ENCODE measurements around the gene GFOD2. TPM values are rescaled to one million over a fixed set of nuclear protein-coding genes. Genes with fewer than 3 reads are reported as not detected.

The GFOD2 gene
- total RNA-seq, 2 experiments from 2014 or later = 7.3 to 8.2 TPM

DNA sequence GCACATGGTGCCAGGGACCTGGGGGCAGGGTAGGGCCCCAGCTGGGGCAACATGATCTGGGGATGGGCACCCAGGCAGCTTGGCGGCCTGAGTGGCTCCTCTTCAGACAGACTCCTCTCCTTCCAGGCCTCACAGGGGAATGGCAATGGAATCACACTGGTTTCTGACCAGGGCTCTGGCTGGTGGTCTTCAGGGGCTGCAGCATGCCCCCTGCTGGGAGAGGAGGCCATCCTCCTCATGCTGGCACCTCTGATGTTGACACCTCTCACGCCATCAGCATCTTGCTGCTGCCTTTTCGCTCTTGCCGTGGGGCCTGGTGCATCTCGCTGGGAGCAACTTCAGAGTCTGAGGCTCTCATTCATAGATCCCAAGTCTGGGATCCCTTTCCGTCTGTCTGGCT, 11.2 kb upstream of the GFOD2 start:
- intact Hi-C loops (cut with micrococcal nuclease) = no loop called here
- Mint-ChIP-seq H3K4me3 (no peak overlapping the region), H3K9me3 (no peaks in the 10 kb centered on the region), H3K4me1 (ENCODE audit: low read depth) (no peaks in the 10 kb centered on the region), H3K36me3 (ENCODE audit: low read depth) (peaks cover 4% of the 10 kb centered on the region), H3K27me3 (ENCODE audit: low read depth) (no peaks in the 10 kb centered on the region), H3K27ac (no peak overlapping the region)
- CTCF ChIA-PET = no interaction called here
- no peak for DNase-seq

DNA sequence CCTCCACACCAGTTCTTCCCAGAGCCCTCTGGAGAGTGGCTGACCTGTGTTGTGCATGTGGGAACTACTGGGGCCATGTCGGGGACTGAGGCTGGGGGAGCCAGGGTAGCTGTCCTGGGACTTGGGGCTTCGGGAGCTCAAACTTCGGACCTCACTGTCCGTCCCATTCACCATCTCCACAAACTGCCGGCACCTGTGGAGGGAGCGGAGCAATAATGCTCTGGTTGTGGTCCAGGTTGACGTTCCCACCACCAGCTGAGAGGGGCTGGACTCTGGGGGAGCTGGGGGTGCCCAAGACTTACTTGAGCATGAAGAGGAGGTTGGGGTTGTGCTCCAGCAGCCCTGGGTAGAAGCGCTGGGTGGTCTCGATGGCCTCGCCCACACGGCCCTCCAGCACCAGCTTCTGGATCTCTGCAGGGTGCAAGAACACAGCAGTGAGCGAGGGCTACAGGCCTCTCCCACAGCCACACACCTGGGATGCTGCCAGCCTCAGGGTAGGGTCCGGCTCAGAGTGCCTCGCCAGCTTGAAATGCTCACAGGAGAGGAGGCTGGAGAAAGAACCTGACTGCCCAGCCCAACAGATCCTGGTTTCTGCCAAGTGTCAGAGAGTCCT, 10.6 kb upstream of the GFOD2 start:
- DNase-seq = no peak
- Mint-ChIP-seq H3K27ac (no peak overlapping the region), H3K9me3 (no peaks in the 10 kb centered on the region), H3K4me3 (no peak overlapping the region), H3K27me3 (ENCODE audit: low read depth) (no peaks in the 10 kb centered on the region), H3K4me1 (ENCODE audit: low read depth) (no peaks in the 10 kb centered on the region), H3K36me3 (ENCODE audit: low read depth) (peaks cover 4% of the 10 kb centered on the region)
- intact Hi-C loops (cut with micrococcal nuclease) = no loop called here
- CTCF ChIA-PET = interaction anchor here (1.2 kb wide), 1 partner anchor 11 kb away, joined by 3 read pairs; the partner anchor contains the start of gene GFOD2

DNA sequence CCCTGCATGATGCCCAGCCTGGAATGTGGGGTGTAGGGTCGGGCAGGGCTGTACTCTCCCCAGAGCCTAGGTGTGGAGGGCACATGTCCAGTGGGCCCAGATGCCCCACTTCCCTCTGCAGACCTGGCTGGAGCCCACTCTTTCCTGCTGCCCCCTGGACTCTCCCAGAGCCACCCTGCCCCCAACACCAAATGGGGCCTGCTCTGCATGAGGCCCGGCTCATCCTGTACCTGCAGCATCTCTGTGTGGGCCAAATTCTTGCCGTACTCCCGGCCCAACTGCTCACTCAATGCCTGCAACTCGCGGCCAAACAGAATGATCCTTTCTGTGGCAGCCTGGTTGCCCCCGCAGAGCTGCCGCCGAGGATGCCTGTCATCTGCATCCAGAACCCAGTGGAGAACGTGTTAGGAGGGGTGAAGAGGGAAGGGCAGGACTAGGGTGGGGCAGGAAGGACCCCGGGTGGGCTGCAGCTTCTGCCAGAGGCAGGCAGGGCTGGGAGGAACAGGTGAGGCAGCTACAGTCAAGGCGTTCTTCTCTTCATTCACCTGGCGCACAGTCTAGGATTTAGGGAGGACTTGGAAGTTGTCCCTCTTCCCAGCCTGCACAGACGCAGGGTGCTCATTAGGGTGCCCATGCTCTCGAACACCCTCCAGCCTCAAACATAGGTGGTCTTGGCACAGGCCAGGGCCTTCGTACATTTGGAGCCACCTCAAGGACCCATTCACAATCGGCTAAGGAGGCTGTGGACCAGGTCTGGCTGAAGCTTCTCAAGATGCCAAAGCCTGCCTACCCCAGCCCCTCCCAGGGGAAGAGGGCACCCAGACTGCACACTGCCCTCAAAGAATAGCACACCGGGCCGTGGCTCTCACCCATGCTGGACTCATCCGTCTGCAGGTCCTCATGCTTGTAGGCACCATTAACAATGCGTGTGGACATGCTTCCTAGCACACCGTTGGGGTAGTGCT, 8.7 kb upstream of the GFOD2 start:
- no peak for DNase-seq
- CTCF ChIA-PET = no interaction called here
- Mint-ChIP-seq H3K9me3 (no peaks in the 10 kb centered on the region), H3K36me3 (ENCODE audit: low read depth) (peaks cover 4% of the 10 kb centered on the region), H3K4me3 (no peak overlapping the region), H3K27me3 (ENCODE audit: low read depth) (no peaks in the 10 kb centered on the region), H3K27ac (no peak overlapping the region), H3K4me1 (ENCODE audit: low read depth) (no peaks in the 10 kb centered on the region)
- intact Hi-C loops (cut with micrococcal nuclease) = no loop called here

DNA sequence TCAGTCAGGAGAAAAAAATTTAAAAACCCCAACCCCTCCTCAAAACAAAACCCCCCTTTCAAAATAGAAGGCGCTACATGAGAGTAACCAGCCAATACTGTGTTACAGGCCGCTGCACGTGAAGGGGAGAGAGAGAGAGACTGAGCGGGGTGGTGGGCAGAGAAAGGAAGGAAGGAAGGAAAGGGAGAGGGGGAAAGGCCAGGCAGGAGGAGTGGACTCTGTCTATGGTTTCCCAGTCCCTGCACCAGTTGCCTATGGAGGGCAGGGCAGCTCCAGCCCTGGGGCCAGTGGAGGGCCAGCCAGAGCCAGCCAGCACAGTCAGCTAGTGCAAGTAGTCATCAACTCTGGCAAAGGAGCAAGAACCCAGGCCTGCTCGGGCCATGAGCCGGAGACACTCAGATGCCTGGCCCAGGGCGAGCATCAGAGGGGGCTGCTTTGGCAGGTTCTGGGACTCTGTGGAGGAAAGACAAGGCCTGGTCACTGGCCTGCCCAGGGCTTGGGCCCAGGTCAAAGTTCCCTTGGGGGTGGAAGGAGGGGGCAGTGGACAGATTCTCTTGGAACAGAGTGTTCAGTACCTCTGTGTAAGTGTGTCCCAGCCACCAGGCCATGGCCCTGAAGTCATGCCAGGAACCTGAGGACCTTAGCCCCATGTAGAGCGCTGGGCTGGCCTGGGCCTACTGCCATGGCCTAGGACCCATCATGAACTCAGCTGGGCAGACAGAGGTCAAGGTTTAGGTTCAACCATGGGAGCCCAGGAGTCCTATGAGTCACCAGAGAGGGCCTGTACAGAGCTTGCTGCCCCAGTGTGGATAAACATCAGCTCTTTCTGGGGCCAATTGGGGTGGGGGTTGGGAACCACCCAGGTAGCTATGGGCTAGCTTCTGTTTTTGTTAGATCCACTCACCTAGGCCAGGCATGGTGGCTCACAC, 7.3 kb upstream of the GFOD2 start:
- H3K4me1 Mint-ChIP-seq (ENCODE audit: low read depth) = no peaks in the 10 kb centered on the region
- intact Hi-C loops (cut with micrococcal nuclease) = no loop called here
- H3K36me3 Mint-ChIP-seq (ENCODE audit: low read depth) = peaks cover 4% of the 10 kb centered on the region
- CTCF ChIA-PET = no interaction called here
- no peaks in the 10 kb centered on the region for H3K27me3 Mint-ChIP-seq (ENCODE audit: low read depth)
- no peak overlapping the region for H3K4me3 Mint-ChIP-seq
- H3K27ac Mint-ChIP-seq = no peak overlapping the region
- no peak for DNase-seq
- H3K9me3 Mint-ChIP-seq = no peaks in the 10 kb centered on the region

DNA sequence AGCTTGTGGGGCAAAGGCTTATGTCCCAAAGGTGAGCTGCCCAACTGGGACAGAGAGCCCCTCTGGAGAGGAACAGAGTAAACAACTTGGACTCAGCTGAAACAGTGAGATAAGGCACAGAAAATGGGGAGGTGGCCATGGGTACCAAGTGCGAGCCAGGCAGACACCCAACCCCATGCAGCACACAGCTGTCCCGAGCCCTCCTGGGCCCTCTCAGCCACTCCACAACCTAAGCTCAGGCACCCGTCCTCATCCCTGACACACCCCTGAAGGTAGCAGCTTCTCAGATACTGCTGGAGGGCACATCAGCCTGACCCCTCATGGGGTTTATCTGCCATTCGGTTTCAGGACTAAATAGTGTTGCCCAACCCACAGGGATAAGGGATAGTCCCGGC, 4.8 kb upstream of the GFOD2 start:
- CTCF ChIA-PET = interaction anchor here (0.7 to 1.3 kb wide), 3 partner anchors 56 to 238 kb away, joined by 3 read pairs; no protein-coding TSS in a partner anchor
- no peak overlapping the region for H3K27ac Mint-ChIP-seq
- H3K36me3 Mint-ChIP-seq (ENCODE audit: low read depth) = peaks cover 4% of the 10 kb centered on the region
- H3K27me3 Mint-ChIP-seq (ENCODE audit: low read depth) = no peaks in the 10 kb centered on the region
- peaks cover 13% of the 10 kb centered on the region for H3K4me1 Mint-ChIP-seq (ENCODE audit: low read depth)
- DNase-seq = no peak
- no peaks in the 10 kb centered on the region for H3K9me3 Mint-ChIP-seq
- no peak overlapping the region for H3K4me3 Mint-ChIP-seq
- intact Hi-C loops (cut with micrococcal nuclease) = no loop called here

DNA sequence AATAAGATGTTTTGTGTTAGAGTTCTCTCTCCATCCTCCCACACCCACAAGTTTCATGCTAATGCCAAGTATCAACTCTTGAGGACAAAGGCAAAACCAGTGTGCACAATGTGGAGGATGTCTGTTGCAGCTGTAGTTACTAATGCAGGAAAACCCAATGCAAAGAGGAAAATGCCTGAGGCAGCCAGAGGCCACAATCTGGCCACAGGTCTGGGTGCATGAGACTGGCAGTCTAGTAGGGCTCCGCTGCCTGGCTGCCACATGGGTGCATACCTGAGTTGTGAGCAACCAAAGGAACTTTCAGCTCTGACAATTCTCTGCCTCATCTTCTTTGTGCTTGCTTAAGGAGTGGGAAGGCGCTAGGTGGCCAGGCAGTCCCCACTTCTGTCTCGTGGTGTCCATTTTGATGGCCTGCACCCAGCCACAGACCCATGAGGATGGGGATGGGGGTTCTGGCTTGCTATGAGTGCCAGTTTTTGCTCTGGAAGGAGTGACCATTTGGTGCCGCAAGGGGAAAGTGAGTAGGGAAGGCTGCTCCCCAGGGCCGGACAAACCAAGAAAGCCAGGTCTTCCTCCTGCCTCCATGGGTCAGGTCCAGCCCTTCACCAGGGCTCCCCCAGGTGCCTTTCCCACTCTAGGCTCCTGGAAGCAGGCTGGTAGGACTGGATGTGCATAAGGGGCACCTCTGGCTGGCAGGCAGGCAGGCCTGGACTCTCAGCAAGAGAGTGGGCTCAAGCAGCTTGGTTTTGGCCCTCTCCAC, 4.2 kb upstream of the GFOD2 start:
- Mint-ChIP-seq H3K4me1 (ENCODE audit: low read depth) (peaks cover 17% of the 10 kb centered on the region), H3K27ac (no peak overlapping the region), H3K27me3 (ENCODE audit: low read depth) (no peaks in the 10 kb centered on the region), H3K4me3 (no peak overlapping the region), H3K36me3 (ENCODE audit: low read depth) (peaks cover 4% of the 10 kb centered on the region), H3K9me3 (no peaks in the 10 kb centered on the region)
- CTCF ChIA-PET = interaction anchor here (1.0 kb wide), 1 partner anchor 60 kb away, joined by 3 read pairs; no protein-coding TSS in a partner anchor
- intact Hi-C loops (cut with micrococcal nuclease) = no loop called here
- DNase-seq = no peak

DNA sequence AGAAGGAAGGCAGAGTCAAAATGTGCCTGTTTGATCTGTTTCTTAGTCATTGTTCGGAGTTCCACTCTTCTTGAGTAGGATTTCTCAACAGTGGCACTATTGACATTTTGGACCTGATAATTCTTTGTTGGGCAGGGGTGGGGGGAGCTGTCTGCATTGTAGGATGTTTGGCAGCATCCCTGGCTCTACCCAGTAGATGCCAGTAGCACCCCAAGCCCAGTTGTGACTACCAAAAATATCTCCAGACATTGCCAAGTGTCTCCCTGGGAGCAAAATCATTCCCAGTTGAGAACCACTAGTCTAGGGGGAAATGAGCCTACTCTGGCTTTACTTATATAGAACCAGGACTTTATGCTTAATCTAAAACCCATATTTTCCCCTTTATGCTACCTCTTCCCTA, 1.1 kb upstream of the GFOD2 start:
- no peak overlapping the region for H3K27ac Mint-ChIP-seq
- CTCF ChIA-PET = interaction anchor here (1.1 kb wide), 1 partner anchor 163 kb away, joined by 3 read pairs; no protein-coding TSS in a partner anchor
- H3K4me3 Mint-ChIP-seq = peak overlapping the region; percentile 96
- intact Hi-C loops (cut with micrococcal nuclease) = loop anchor here (1.0 kb wide), 1 partner anchor 158 kb away; the partner anchor contains the start of gene CTCF
- no peaks in the 10 kb centered on the region for H3K27me3 Mint-ChIP-seq (ENCODE audit: low read depth)
- peaks cover 36% of the 10 kb centered on the region for H3K4me1 Mint-ChIP-seq (ENCODE audit: low read depth)
- H3K36me3 Mint-ChIP-seq (ENCODE audit: low read depth) = peaks cover 2% of the 10 kb centered on the region
- DNase-seq = no peak
- no peaks in the 10 kb centered on the region for H3K9me3 Mint-ChIP-seq

DNA sequence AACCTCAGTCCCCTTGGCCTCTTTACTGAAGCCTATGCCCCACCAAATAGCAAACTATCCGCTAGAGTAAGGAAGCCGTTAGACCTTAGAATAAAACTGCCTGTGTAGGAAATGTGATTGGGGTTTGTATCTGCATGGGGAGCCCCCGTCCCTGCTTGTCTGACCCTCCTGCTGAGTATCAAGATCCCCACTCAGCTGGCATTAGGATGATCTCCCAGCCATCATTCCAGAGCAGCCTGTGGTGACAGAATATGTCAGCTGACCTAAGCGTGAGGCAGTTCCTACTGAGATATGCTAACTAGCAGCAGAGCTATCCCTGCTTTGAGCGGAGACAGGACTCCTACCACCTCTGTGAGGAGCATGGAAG, 645 bp upstream of the GFOD2 start:
- Mint-ChIP-seq H3K36me3 (ENCODE audit: low read depth) (peaks cover 2% of the 10 kb centered on the region), H3K4me1 (ENCODE audit: low read depth) (peaks cover 36% of the 10 kb centered on the region), H3K4me3 (peak overlapping the region; percentile 96), H3K9me3 (no peaks in the 10 kb centered on the region), H3K27ac (peak overlapping the region; percentile 96), H3K27me3 (ENCODE audit: low read depth) (no peaks in the 10 kb centered on the region)
- peak; percentile 43 for DNase-seq
- CTCF ChIA-PET = interaction anchor here (0.8 to 2.2 kb wide), 5 partner anchors 10 to 199 kb away, joined by 3 to 9 read pairs (median 3); no protein-coding TSS in a partner anchor
- intact Hi-C loops (cut with micrococcal nuclease) = loop anchor here (1.0 to 5.0 kb wide), 7 partner anchors 16 to 238 kb away; partner anchors contain the start of genes ACD, ATP6V0D1, CTCF and PARD6A

DNA sequence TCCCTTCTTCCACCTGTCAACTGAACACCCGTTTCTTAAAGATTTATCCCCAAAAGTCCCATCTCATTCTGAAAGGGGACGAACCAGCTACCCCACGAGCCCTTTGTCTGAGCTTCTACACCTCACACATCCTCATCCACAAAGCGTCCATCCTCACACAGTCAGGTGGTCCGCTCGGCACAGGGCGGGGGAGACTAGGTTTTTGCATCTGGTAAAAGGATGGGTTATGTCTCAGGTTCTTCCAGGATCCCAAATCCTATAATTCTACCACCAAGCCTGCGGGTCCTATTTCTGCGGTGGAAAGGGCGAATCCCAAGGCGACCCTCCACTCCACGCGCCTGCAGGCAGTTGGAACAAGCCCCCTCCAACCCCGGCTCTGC, 458 bp downstream of the GFOD2 start:
- Mint-ChIP-seq H3K27me3 (ENCODE audit: low read depth) (no peaks in the 10 kb centered on the region), H3K27ac (no peak overlapping the region), H3K4me3 (peak overlapping the region; percentile 96), H3K4me1 (ENCODE audit: low read depth) (peaks cover 36% of the 10 kb centered on the region), H3K9me3 (no peaks in the 10 kb centered on the region), H3K36me3 (ENCODE audit: low read depth) (peaks cover 2% of the 10 kb centered on the region)
- CTCF ChIA-PET = interaction anchor here (0.6 to 2.2 kb wide), 5 partner anchors 11 to 197 kb away, joined by 3 to 9 read pairs (median 3); no protein-coding TSS in a partner anchor
- intact Hi-C loops (cut with micrococcal nuclease) = loop anchor here (1.0 to 5.0 kb wide), 6 partner anchors 15 to 237 kb away; partner anchors contain the start of genes ACD, ATP6V0D1, PARD6A and RANBP10
- DNase-seq = peak; percentile 38

DNA sequence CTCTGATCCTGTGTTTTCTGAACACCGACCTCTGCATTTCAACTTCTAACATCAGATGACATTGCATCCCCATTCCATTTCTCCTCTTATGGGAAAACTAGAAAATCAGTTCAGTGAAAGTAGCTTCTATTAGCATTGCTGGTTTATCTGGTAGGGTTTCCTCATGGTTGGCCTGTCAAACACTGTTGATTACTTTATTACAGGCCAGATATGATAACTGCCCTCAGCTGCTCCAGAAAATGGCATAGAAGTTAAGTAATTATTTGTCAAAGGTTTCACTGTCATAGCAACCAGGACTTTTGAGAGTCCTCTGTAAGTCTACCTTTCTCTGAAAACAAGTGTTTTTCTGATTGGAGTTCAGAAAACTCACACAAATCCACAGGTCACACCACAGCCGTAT, 3.0 kb downstream of the GFOD2 start:
- H3K4me1 Mint-ChIP-seq (ENCODE audit: low read depth) = peaks cover 40% of the 10 kb centered on the region
- intact Hi-C loops (cut with micrococcal nuclease) = loop anchor here (5.0 kb wide), 1 partner anchor 194 kb away; no protein-coding TSS in a partner anchor

DNA sequence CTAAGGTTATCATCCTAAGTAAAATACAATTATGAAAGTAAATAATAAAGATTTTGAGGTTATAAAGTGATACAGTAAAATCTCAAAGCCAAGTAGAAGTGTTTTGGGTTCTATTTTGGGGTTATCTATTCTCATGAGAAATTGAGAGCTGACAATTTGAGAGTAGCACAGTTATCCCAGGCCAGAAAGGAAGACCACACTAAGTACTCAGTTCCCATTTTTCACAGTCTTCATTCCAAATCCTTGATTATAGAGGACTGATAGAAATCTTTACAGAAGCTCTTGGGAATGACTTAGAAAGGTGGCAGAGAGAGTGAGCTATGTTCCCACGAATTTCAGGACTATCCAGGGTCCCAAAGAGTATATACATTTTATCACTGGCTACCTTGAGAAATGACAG, 4.6 kb downstream of the GFOD2 start:
- CTCF ChIA-PET = interaction anchor here (0.5 to 1.1 kb wide), 4 partner anchors 16 to 128 kb away, joined by 3 to 5 read pairs (median 4); no protein-coding TSS in a partner anchor

More for the DNA sequence above, 3.0 kb downstream of the GFOD2 start:
- CTCF ChIA-PET = interaction anchor here (0.6 to 1.2 kb wide), 3 partner anchors 49 to 463 kb away, joined by 3 read pairs; no protein-coding TSS in a partner anchor
- no peak for DNase-seq
- Mint-ChIP-seq H3K27me3 (ENCODE audit: low read depth) (no peaks in the 10 kb centered on the region), H3K36me3 (ENCODE audit: low read depth) (peaks cover 2% of the 10 kb centered on the region), H3K9me3 (no peaks in the 10 kb centered on the region), H3K4me3 (no peak overlapping the region), H3K27ac (no peak overlapping the region)

More for the DNA sequence above, 4.6 kb downstream of the GFOD2 start:
- no peak overlapping the region for H3K27ac Mint-ChIP-seq
- no peak overlapping the region for H3K4me3 Mint-ChIP-seq
- H3K4me1 Mint-ChIP-seq (ENCODE audit: low read depth) = peaks cover 28% of the 10 kb centered on the region
- no peaks in the 10 kb centered on the region for H3K9me3 Mint-ChIP-seq
- intact Hi-C loops (cut with micrococcal nuclease) = no loop called here
- peaks cover 2% of the 10 kb centered on the region for H3K36me3 Mint-ChIP-seq (ENCODE audit: low read depth)
- DNase-seq = no peak
- H3K27me3 Mint-ChIP-seq (ENCODE audit: low read depth) = no peaks in the 10 kb centered on the region
